Muscle layer of duodenum (tissue), 2 donors: ENCODE data around the gene ARID4B.
A peak's percentile ranks its signal among the peaks of the same experiment; 100 is the strongest.
"Not testable (repeated sequence)": the region's sequence is repeated elsewhere in the genome, so short reads cannot be mapped to it uniquely, and the experiment has no call there.

ENCODE experiments used
- H3K27ac ChIP-seq: one replicate; pipeline ENCODE4 v1.7.0; 2013; ENCODE audit warnings: mild to moderate bottlenecking, low read length
- H3K27me3 ChIP-seq: one replicate; pipeline ENCODE4 v1.7.0; 2013; ENCODE audit warnings: low read depth, mild to moderate bottlenecking, control low read depth, low read length
- H3K36me3 ChIP-seq, 2 donors: one replicate each; pipeline ENCODE4 v1.7.0; 2013; ENCODE audit warnings: low read length in 2 of 2, control low read depth in 1 of 2, mild to moderate bottlenecking in 1 of 2; ENCODE audit not compliant: insufficient read depth in 2 of 2, control insufficient read depth in 1 of 2
- H3K4me1 ChIP-seq, 2 donors: one replicate each; pipeline ENCODE4 v1.7.0; 2013; ENCODE audit warnings: low read length in 2 of 2, mild to moderate bottlenecking in 2 of 2, control low read depth in 1 of 2, moderate library complexity in 1 of 2; ENCODE audit not compliant: insufficient read depth in 2 of 2, control insufficient read depth in 1 of 2
- H3K4me3 ChIP-seq, 2 donors: one replicate each; pipeline ENCODE4 v1.7.0; 2013; ENCODE audit warnings: low read length in 2 of 2, low read depth in 1 of 2, mild to moderate bottlenecking in 1 of 2
- H3K9me3 ChIP-seq, 2 donors: one replicate each; pipeline ENCODE4 v1.7.0; 2013; ENCODE audit warnings: low read length in 2 of 2, control low read depth in 1 of 2, mild to moderate bottlenecking in 1 of 2; ENCODE audit not compliant: control insufficient read depth in 1 of 2
- donor health status: healthy.

The ARID4B gene, protein sequence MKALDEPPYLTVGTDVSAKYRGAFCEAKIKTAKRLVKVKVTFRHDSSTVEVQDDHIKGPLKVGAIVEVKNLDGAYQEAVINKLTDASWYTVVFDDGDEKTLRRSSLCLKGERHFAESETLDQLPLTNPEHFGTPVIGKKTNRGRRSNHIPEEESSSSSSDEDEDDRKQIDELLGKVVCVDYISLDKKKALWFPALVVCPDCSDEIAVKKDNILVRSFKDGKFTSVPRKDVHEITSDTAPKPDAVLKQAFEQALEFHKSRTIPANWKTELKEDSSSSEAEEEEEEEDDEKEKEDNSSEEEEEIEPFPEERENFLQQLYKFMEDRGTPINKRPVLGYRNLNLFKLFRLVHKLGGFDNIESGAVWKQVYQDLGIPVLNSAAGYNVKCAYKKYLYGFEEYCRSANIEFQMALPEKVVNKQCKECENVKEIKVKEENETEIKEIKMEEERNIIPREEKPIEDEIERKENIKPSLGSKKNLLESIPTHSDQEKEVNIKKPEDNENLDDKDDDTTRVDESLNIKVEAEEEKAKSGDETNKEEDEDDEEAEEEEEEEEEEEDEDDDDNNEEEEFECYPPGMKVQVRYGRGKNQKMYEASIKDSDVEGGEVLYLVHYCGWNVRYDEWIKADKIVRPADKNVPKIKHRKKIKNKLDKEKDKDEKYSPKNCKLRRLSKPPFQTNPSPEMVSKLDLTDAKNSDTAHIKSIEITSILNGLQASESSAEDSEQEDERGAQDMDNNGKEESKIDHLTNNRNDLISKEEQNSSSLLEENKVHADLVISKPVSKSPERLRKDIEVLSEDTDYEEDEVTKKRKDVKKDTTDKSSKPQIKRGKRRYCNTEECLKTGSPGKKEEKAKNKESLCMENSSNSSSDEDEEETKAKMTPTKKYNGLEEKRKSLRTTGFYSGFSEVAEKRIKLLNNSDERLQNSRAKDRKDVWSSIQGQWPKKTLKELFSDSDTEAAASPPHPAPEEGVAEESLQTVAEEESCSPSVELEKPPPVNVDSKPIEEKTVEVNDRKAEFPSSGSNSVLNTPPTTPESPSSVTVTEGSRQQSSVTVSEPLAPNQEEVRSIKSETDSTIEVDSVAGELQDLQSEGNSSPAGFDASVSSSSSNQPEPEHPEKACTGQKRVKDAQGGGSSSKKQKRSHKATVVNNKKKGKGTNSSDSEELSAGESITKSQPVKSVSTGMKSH (N-terminal part only)

DNA sequence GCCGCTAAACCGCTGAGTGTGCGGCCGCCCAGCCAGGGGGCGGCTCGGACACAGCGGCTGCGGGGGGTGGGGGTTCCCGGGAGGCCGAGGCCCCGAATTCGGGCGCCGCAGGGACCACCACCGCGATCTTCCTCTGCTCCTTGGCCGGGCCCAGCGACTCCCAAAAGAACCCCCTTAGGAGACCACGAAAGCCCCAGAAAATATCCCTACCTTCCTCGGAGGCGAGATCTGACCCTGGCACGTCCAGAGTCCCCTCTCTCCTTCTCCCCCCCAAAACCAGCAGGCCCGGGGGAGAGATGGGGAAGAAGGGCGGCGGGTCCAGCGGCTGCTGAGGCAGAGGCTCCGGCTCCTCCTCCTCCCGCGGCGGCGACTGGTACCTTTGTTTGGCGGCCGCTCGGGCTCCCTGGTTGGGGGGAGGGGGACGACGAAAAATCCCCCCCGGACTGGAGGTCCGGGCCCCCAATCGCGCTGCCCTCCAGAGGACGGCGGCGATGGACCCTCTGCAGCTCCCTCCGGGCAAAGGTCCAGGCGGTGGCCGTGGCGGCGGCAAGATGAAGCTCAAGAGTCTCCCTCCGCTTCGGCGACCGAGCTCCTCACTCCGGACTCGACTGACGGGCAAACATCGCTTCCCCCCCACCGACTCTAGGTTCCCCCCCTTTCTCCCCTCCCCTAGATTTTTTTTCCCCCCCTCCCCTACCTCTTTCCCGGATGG, at the start of gene ARID4B:
ARID4B (minus strand) TSS at position 621 of the 712 bp plus-strand sequence. CDS start 1,260 bp downstream, outside the sequence.
- Histone ChIP-seq H3K4me1 (peaks cover 18 to 55% of the 10 kb centered on the region in 2 donors), H3K27ac (peak within 1 kb of the TSS; percentile 96), H3K4me3 (peak within 1 kb of the TSS; percentile 91 to 99), H3K9me3 (no peaks in the 10 kb centered on the region), H3K36me3 (peaks cover 0 to 9% of the 10 kb centered on the region in 2 donors), H3K27me3 (no peaks in the 10 kb centered on the region)

DNA sequence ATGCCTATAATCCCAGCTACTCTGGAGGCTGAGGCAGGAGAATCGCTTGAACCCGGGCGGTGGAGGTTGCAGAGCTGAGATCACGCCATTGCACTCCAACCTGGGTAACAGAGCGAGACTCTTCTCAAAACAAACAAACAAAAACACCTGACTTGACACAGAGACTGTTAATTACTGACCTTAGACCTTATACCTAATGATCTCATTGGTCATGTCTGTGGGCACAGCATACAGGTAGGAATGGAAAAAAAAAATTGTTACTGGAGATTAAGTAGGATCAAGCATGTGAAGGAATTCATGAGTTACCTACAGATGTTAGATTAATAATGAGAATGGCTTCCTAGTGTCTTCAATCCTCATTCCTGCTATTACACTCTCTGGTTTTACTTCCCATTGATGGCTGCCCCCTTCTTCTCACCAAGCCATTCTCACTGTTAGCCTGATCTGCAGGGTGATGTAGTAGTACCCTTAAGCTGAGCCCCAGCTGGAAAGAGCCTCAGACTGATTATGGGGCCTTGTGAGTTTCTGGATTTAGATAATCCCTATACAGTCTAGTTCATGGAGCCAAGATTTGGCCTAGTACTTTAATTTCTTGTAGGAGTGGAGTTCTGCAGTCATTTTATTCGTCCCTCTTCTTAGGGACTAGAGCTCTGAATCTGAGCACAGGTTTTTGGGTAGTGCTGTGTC, 48.1 kb upstream of the ARID4B start:
- Histone ChIP-seq H3K4me3 (no peak overlapping the region), H3K27ac (no peak overlapping the region), H3K4me1 (no peaks in the 10 kb centered on the region), H3K27me3 (no peaks in the 10 kb centered on the region), H3K9me3 (no peaks in the 10 kb centered on the region), H3K36me3 (peaks cover 6 to 10% of the 10 kb centered on the region in 2 donors)

DNA sequence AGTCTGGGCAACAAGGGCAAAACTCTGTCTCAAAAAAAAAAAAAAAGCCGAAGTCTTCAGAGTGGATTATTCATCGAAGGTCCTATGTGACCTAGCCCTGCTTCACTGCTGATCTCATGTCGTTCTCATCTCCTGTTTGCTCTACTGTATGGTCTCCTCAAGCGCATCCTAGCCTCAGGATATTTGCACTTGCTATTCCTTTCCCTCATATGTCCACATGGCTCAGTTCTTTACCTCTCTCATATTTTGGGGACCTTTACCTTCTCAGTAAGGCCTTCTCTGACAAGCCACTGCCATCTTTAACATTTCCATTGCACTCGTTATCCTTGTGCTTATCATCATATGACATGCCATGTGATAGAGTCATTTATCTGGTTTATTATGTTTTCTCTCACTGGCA, 41.8 kb upstream of the ARID4B start:
- Histone ChIP-seq H3K9me3 (no peaks in the 10 kb centered on the region), H3K36me3 (no peaks in the 10 kb centered on the region), H3K4me3 (no peak overlapping the region), H3K4me1 (peaks cover 0 to 8% of the 10 kb centered on the region in 2 donors), H3K27me3 (no peaks in the 10 kb centered on the region), H3K27ac (no peak overlapping the region)

DNA sequence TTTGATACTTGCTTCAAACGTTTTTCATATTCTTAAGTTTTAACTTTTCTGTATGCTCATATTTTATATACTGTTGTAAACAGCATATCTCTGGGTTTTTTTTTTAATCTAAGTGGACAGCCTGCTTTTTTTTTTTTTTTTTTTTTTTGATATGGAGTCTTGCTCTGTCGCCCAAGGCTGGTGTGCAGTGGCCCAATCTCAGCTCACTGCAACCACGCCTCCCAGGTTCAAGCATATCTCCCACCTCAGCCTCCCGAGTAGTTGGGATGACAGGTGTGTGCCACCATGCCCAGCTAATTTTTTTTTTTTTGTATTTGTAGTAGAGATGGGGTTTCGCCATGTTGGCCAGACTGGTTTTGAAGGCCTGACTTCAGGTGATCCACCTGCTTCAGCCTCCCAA, 40.4 kb upstream of the ARID4B start:
- H3K27ac ChIP-seq: no peak overlapping the region
- H3K27me3 ChIP-seq: no peaks in the 10 kb centered on the region
- no peaks in the 10 kb centered on the region for H3K36me3 ChIP-seq
- H3K4me3 ChIP-seq: peak overlapping the region; percentile 84 to 89
- H3K4me1 ChIP-seq: peaks cover 0 to 8% of the 10 kb centered on the region in 2 donors
- H3K9me3 ChIP-seq: no peaks in the 10 kb centered on the region

DNA sequence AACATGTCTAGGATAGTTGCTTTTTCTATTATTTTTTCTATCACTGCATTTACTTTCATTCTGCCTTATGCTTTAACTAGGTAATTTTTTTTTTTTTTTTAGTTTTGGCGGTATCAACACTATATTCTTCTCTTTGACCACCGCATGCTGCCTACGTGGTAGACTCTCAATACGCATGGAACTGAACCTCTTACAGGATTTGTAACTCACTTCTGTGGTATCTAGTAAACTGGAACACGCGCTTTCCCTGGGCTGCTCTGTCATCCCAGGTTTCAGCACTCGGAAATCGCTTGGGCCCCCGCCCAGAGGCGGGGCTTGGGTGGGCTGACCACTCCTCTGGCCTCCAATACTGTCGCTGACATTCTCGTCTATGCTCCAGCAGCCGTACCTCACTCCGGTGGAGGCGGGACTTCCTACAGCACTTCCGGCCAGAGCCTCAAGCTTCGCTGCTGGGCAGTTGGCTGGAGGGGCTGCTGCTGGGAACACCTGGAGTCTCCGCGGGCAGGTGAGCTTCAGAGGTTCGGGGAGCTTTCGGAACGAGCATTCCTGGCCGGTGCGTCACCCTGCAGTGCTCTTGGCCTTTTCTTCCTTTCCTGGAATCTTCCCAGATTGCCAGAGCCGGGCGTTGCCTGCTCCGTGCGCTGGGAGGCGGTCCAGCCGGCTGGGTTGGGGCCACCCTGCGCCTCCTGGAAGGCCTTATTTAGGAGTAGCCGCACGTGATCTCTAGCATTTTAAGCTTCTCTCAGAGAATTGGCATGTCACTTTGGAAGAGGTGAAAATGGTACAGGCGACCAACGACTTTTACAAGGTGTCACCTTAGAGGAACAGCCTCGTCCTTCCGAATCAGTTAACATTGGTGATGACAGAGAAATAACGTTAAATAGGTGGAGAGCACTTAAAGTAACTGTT, 39.3 kb upstream of the ARID4B start, which contains the start of gene TBCE:
TBCE (plus strand) TSS at position 428 of the 909 bp plus-strand sequence. CDS start 12,623 bp downstream, outside the sequence.
- Histone ChIP-seq H3K27ac (peak within 1 kb of the TSS; percentile 86), H3K36me3 (no peaks in the 10 kb centered on the region), H3K4me3 (peak within 1 kb of the TSS; percentile 84 to 89), H3K9me3 (no peaks in the 10 kb centered on the region), H3K4me1 (peaks cover 0 to 8% of the 10 kb centered on the region in 2 donors), H3K27me3 (no peaks in the 10 kb centered on the region)

DNA sequence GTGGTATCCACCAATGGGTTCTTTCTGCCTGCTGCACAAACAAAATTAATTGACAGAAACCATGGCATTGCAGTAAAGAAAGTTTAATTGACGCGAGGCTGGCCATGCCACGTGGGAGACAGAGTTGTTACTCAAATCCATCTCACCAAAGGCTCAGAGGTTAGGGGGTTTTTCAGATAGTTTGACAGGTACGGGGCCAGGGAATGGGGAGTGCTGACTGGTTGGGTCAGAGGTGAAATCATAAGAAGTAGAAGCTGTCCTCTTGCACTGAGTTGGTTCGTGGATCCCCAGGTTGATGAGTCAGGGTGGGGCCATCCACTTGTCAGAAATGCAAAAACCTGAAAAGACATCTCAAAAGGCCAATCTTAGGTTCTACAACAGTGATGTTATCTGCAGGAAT, 38.3 kb upstream of the ARID4B start:
- Histone ChIP-seq H3K36me3 (no peaks in the 10 kb centered on the region), H3K4me3 (no peak overlapping the region), H3K4me1 (peaks cover 0 to 8% of the 10 kb centered on the region in 2 donors), H3K27me3 (no peaks in the 10 kb centered on the region), H3K27ac (no peak overlapping the region), H3K9me3 (no peaks in the 10 kb centered on the region)

DNA sequence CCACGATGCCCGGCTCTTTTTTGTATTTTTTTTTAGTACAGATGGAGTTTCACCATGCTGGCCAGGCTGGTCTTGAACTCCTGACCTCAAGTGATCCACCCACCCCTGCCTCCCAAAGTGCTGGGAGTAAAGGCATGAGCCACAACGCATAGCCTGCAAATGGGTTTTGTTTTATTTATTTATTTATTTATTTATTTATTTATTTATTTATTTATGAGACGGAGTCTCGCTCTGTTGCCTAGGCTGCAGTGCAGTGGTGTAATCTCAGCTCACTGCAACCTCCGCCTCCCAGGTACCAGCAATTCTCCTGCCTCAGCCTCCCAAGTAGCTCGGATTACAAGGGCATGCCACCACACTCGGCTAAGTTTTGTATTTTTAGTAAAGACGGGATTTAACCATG, 36.2 kb upstream of the ARID4B start:
- H3K4me3 ChIP-seq, H3K27ac ChIP-seq, H3K9me3 ChIP-seq, H3K4me1 ChIP-seq, H3K27me3 ChIP-seq, H3K36me3 ChIP-seq: not testable (repeated sequence)

DNA sequence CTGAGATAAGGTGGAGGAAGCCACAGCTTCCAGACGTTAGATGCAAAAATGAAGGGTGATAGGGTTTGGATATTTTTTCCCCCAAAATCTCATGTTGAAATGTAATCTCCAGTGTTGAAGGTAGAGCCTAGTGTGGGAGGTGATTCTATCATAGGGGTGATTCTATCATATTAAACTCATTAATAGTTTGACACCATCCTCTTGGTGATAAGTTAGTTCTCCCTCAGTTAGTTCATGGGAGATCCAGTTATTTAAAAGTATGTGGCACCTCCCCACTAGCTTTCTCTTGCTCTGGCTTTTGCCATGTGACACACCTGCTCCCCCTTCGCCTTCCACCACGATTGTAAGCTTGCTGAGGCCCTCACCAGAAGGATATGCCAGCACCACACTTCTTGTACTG, 30.9 kb upstream of the ARID4B start:
- H3K4me1 ChIP-seq: no peaks in the 10 kb centered on the region

DNA sequence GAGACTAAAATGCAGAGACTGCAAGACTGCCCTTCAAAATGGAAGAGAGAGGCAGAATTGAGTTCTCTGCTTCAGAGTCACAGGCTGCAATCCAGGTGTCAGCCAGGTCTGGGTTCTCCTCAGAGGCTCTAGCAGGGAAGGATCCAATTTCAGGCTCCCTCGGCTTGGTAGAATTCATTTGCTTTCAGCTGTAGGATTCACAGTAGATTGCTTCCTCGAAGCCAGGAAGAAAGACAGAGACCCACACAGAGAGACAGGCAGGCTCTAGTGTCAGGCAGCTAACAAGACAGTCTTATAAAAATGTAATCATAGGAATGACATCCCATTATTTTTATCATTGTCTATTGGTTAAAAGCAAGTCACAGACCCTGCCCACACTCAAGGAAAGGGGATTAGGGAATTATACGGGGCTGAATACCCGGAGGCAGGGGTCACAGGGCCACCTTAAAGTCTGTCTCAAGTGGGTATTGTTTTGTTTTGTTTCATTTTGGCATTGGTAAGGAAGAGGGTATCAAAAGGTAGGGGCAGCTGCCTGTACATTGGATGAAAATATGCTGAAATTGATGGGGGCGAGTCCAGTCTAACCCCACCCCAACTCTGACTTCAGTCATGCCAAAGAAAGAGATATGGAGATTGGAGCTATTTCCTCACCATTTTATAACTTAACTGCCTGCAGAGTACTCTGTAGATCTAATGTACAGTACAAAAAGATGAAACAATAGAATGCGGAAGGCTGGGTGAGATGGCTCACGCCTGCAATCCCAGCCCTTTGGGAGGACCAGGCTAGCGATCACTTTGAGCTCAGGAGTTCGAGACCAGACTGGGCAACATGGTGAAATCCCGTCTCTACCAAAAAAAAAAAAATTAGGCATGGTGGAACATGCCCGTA, 29.8 kb upstream of the ARID4B start:
- Histone ChIP-seq H3K4me1 (no peaks in the 10 kb centered on the region), H3K9me3 (no peaks in the 10 kb centered on the region), H3K27ac (no peak overlapping the region), H3K36me3 (no peaks in the 10 kb centered on the region), H3K27me3 (no peaks in the 10 kb centered on the region), H3K4me3 (no peak overlapping the region)

More for the DNA sequence above, 30.9 kb upstream of the ARID4B start:
- Histone ChIP-seq H3K9me3 (no peaks in the 10 kb centered on the region), H3K4me3 (no peak overlapping the region), H3K27me3 (no peaks in the 10 kb centered on the region), H3K27ac (no peak overlapping the region), H3K36me3 (no peaks in the 10 kb centered on the region)
